GM12873 (cell line): ENCODE measurements around the gene PRKG2.

Source experiments
- CTCF ChIP-seq: IDR thresholded peaks from 2 replicates; pipeline ENCODE4 v1.5.1; 2012; ENCODE audit warnings: low read depth, mild to moderate bottlenecking, moderate library complexity, low read length, control low read depth; ENCODE audit not compliant: insufficient read depth; ENCODE audit errors: missing control alignments

The PRKG2 gene

DNA sequence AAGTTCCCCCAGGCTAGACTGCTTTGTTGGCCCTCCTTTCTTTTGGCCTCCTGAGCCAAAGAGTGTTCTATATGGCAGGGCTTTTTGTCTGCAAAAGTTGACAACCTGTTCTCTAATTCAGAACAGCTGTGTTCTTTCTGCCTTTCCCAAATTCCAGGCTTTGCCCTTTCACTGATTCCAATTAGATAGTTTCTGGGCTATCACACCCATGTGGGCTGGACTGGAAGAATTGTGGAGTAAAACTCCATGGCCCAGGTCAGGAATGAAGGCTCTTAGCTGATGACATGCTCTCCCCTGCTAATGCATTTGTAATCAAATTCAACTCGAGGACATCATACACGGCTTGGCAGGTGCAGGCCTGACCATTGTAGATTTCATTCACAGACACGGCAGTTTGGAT lies 165.1 kb downstream of the PRKG2 start:
- no peak for TF ChIP-seq CTCF

DNA sequence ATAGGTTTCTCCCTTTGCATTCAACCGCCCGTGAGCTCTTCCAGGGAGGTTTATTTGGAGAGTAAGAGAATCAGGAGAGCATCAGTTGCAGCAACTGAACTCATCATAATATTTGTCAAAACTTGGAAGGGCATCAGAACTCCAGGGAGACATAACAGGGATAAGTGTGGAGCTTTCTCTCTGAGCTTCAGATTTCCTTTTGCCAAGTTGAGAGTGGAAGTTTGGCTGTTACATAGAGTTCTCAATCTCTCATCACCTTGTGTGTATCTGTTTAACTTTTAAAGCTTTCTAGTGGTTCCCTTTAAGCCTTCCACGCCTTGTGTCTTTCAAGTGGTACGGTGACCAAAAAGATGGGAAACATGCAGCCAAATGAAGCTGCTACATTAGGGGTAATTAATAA lies 165.7 kb downstream of the PRKG2 start:
- no peak for TF ChIP-seq CTCF

DNA sequence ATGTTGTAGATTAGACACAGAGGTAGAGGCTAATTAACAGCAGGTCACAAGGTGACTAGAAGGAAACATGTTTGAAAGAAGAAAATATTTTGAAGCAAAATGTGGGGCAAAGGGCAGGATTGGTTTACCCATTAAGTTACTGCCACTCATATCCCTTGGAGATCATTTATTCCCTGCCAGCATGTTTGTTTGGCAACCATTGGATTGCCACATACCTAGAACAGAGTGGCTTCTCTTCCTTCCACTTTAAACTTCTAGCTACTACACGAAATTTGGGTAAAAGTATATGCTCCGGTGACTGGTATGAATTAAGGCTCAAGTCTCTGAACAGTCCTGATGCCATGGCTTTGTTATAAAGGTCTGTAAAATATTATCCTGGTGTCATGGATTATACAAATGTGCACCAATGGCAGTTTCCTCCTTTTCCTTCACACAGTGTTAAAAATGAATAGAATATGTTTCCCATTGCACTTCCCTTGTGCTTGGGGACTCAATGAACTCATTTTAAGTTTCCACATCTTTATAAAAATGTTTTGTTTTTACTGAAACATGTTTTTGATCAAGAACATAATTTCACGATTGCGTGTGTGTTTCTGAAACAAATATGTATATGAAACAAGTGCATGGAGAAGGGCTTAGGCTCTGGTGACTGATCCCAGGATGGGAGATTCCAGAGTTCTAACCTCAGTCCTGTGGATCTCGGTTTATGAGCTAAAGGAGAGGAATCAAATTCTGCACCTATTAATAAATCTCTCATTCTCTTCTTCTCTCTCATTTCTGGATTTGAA lies 172.2 kb downstream of the PRKG2 start:
- no peak for TF ChIP-seq CTCF

GRCh38 chr4:81040012-81040659 lies 174.9 kb downstream of the PRKG2 start:
- peak; percentile 66 for TF ChIP-seq CTCF

DNA sequence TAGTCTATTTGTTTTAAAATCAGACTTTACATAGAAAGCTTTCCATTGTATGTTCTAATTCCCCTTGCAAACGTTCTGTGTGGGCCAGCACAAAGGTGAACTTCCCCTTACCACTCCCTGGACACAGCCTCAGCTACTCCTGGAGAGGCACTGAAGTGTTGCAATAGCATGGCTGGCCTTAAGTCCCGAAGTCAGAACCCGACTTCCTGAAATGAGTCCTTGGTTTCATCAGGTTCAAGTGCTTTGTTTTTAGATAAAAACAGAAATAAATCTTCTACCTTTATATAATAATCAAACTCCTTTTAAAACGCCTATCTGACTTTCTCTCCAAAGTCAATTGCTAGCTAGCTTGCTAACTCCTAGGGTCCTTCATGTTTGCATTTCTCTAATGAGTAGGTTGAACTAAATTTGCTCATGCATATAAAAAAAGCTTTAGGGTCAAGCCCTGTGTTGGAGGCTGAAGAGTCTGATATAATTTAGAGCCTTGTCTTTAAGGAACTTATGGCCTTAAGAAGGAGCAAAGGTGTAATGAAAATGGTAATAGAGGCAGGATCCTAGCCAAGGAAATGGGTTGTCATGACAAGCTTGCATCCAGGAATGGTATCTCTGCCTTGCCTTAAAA lies 175.6 kb downstream of the PRKG2 start:
- no peak for TF ChIP-seq CTCF

- TF ChIP-seq CTCF: no peak
Measured at GRCh38 chr4:81038636-81039350, 176.2 kb downstream of the PRKG2 start.
